Cardiac muscle cell (in vitro differentiated cells and primary cell): ENCODE data around the gene MAPKAPK2. TPM values are rescaled to one million over a fixed set of nuclear protein-coding genes. Genes with fewer than 3 reads are reported as not detected.

ENCODE experiments used
- DNase-seq, 2 donors: peaks; one replicate each; pipeline versions ENCODE4 v3.0.0 to v3.0.0-alpha.2; 2010 to 2017; ENCODE audit warnings: low read depth in 1 of 2, low spot score in 1 of 2
- H3K27ac ChIP-seq: fragments of 200-600 bp; sonication (generic); 2 replicates; pipeline ENCODE4 v1.5.1; 2016
- H3K27me3 ChIP-seq: fragments of 200-600 bp; sonication (generic); 2 replicates; pipeline ENCODE4 v1.6.0; 2016; ENCODE audit warnings: control low read depth
- H3K36me3 ChIP-seq: fragments of 200-600 bp; sonication (generic); 2 replicates; pipeline ENCODE4 v1.5.1; 2016; ENCODE audit warnings: control low read depth
- H3K4me1 ChIP-seq: fragments of 200-600 bp; sonication (generic); 2 replicates; pipeline ENCODE4 v1.8.1; 2017; ENCODE audit warnings: low read depth, mild to moderate bottlenecking, mixed run types
- H3K4me3 ChIP-seq: fragments of 200-600 bp; sonication (generic); 2 replicates; pipeline ENCODE4 v1.5.1; 2016; ENCODE audit warnings: mild to moderate bottlenecking
- H3K9me3 ChIP-seq: fragments of 200-600 bp; sonication (generic); 2 replicates; pipeline ENCODE4 v1.5.1; 2017; ENCODE audit warnings: low read depth, mild to moderate bottlenecking, control low read depth
- polyA plus RNA-seq: library from polyadenylated mRNA; unstranded; fragments of >200 nt; fragmentation: Nextera tagmentation; extraction: Ambion mirVana; gene quantifications from 2 replicates; pipeline ENCODE4 v1.2.1, GENCODE V29; 2016
- total RNA-seq: library from RNA; depleted of rRNA; stranded (reverse); fragments of >200 nt; gene quantifications from 2 replicates; pipeline ENCODE4 v1.2.3, GENCODE V29; 2016
- TF ChIP-seq, protein P1 (sequence below): IDR thresholded peaks from 2 replicates; pipeline ENCODE4 v1.5.1; 2012; ENCODE audit warnings: low read depth, mild to moderate bottlenecking, low read length

Gene MAPKAPK2
- total and polyA plus RNA-seq, 2 experiments from 2014 or later = 31.4 to 117 TPM

DNA sequence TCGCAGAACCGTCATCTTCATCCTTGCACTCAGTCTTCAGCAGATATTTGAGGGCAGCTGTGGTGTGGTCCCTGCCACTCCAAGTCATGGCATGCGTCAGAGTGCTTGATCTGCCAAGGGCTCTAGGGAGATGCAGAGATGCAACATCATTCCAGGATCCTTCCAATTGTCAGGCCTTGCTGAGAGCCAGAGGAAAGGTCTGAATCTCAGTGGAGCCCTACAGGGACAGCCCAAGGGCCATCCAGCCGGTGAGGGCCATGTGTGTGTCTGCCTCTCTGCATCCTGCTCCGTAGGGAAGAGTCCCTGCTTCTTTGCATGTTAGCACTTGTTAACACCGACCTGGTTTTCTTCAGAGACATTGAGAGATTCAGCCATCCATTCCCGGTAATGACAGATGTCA lies 17.6 kb downstream of the MAPKAPK2 start:
- TF ChIP-seq, protein P1, sequence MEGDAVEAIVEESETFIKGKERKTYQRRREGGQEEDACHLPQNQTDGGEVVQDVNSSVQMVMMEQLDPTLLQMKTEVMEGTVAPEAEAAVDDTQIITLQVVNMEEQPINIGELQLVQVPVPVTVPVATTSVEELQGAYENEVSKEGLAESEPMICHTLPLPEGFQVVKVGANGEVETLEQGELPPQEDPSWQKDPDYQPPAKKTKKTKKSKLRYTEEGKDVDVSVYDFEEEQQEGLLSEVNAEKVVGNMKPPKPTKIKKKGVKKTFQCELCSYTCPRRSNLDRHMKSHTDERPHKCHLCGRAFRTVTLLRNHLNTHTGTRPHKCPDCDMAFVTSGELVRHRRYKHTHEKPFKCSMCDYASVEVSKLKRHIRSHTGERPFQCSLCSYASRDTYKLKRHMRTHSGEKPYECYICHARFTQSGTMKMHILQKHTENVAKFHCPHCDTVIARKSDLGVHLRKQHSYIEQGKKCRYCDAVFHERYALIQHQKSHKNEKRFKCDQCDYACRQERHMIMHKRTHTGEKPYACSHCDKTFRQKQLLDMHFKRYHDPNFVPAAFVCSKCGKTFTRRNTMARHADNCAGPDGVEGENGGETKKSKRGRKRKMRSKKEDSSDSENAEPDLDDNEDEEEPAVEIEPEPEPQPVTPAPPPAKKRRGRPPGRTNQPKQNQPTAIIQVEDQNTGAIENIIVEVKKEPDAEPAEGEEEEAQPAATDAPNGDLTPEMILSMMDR = no peak
- Histone ChIP-seq H3K36me3 (no peaks in the 10 kb centered on the region), H3K9me3 (no peaks in the 10 kb centered on the region), H3K27ac (peak overlapping the region; percentile 34), H3K4me3 (no peak overlapping the region), H3K4me1 (peaks cover 60% of the 10 kb centered on the region), H3K27me3 (no peaks in the 10 kb centered on the region)
- no peak for DNase-seq

DNA sequence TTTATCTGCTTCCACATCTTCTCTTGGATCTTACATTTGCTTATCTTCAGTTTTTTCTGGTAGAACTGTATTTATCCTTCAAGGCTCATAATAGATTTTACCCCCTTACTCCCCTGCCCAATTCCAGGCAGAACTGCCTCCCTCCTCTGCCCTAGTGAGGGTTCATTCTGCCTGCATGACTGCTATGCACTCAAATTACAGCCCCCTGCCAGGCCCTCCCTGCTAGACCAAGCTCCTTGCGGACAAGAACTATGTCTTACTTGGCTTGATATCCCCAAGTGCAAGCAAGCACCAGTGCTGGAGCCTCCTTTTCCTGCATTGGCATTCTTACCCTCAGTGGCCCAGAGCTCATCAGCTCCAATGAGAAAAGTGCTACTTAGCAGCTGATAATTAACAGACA lies 18.1 kb downstream of the MAPKAPK2 start:
- Histone ChIP-seq H3K27ac (peak overlapping the region; percentile 34), H3K27me3 (no peaks in the 10 kb centered on the region), H3K9me3 (no peaks in the 10 kb centered on the region), H3K4me1 (peaks cover 55% of the 10 kb centered on the region), H3K4me3 (no peak overlapping the region), H3K36me3 (no peaks in the 10 kb centered on the region)
- TF ChIP-seq, protein P1 = no peak
- DNase-seq = no peak

DNA sequence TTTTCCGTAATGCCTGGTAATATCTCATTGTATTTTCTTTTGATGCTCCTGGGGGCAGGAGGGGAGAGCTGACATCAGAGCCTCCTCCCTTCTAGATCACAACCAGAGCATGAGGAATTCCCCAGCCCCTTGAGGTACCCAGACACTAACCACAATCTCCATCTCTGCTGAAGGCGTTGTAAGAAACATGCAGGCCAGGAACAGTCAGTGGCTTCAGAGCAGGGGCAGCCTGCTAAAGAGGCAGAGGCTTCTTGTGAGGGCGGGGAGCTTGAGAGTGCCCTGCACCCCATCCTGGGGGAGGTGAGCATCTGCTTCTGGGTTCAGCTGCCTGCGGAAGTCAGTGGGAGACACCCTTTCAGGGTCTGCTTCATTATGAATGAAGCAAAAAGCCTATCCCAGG lies 19.0 kb downstream of the MAPKAPK2 start:
- H3K4me1 ChIP-seq = peaks cover 61% of the 10 kb centered on the region
- H3K27me3 ChIP-seq = no peaks in the 10 kb centered on the region
- no peak overlapping the region for H3K27ac ChIP-seq
- no peaks in the 10 kb centered on the region for H3K36me3 ChIP-seq
- no peaks in the 10 kb centered on the region for H3K9me3 ChIP-seq
- H3K4me3 ChIP-seq = no peak overlapping the region
- no peak for DNase-seq
- TF ChIP-seq, protein P1 = no peak

DNA sequence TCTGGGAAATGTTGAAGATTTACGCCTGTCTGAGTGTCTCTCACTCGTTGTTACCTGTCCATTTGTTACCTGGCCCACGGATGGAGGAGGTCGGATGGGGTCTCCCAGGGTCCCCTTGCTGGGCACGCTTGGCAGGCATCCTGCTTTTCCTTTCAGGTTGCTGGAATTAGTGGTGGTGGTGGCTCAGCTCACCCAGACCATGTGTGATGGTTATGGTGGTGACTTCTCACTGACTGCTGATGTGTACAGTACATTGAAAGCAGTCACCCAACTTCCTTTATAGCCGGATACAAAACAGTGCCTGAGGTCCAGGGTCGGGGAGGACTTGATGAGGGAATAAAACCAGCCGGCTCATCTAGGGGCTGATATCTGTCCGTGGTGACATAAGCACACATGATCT lies 19.5 kb downstream of the MAPKAPK2 start:
- TF ChIP-seq, protein P1 = no peak
- H3K27ac ChIP-seq = no peak overlapping the region
- H3K36me3 ChIP-seq = no peaks in the 10 kb centered on the region
- no peak overlapping the region for H3K4me3 ChIP-seq
- H3K27me3 ChIP-seq = no peaks in the 10 kb centered on the region
- H3K9me3 ChIP-seq = no peaks in the 10 kb centered on the region
- DNase-seq = no peak
- H3K4me1 ChIP-seq = peaks cover 65% of the 10 kb centered on the region

DNA sequence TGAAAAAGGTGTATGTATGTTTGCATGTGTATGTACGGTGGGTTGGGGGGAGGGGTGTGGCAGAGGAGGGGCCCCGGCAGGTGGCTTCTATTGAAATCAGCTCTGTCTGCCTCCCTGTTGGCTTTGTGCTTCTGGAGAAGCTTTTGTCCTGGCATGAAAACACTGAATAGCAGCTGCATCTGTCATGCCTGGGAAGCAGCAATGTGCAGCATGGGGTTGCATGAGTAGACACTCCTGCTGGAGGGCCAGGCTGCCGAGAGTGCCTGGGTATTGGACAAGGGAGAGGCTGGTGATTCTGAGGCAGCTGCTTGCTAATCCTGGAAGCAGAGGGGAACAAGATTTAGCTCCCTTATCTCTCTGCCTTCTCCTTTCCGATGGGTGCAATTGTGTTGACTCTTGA lies 20.5 kb downstream of the MAPKAPK2 start:
- peak overlapping the region; percentile 10 for H3K27ac ChIP-seq
- no peaks in the 10 kb centered on the region for H3K27me3 ChIP-seq
- DNase-seq = peak in 1 of 2 donors; percentile 52
- no peak overlapping the region for H3K4me3 ChIP-seq
- peaks cover 68% of the 10 kb centered on the region for H3K4me1 ChIP-seq
- TF ChIP-seq, protein P1 = no peak
- H3K9me3 ChIP-seq = no peaks in the 10 kb centered on the region
- no peaks in the 10 kb centered on the region for H3K36me3 ChIP-seq
